ENCODE measurements around the gene LRPAP1. TPM values are rescaled to one million over a fixed set of nuclear protein-coding genes. Genes with fewer than 3 reads are reported as not detected.

The LRPAP1 gene
- polyA plus RNA-seq, 1 of the 3 experiments (the other 2 are of a cell fraction), result 209 TPM

DNA sequence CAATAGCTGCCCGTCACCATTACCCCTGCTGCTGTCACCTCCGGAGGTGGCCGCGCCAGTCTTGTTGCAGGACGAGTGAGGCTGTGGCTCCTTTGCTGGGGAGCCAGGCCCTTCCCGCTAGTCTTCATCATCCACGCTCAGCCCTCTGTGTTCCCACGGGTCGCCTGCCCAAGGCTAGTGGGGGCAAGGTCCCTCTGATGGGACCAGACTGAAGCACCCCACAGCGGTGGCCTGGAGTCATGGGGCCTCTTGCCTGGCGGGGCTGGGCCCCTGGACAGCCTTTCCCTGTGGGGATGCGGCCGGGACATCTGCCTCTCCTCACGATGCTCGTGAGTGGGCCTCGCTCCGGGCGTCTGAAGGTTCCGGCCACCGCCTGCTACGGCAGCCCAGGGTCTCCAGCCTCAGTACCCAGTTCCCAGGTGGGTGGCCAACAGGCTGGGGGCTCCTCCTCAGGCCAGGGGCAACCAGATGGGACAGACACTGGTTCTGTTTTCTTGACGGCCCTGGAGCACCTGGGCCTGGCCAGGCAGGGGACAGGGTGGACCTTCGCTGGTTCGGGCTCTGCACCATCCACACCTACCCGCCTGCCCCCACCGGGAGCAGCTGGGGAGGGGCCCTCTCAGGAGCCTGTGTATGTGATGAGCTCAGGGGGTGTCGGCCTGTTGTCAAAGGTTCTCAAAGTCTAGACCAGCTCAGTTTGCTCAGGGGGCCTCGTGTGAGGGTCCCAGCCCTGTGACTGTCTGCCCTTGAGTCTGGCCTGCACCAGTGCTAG, 36.8 kb downstream of the LRPAP1 start:
- no peak overlapping the region for H2AFZ ChIP-seq (ENCODE audit: low read depth)
- no peak overlapping the region for H3K4me3 ChIP-seq (ENCODE audit: low read depth in 2 of 2, low read length in 1 of 2)
- no peaks in the 10 kb centered on the region for H3K9me2 ChIP-seq
- no peak overlapping the region for H3K9ac ChIP-seq
- no peak for DNase-seq
- no peak overlapping the region for H3K4me2 ChIP-seq
- no peak overlapping the region for H3K27ac ChIP-seq (ENCODE audit: low read depth in 2 of 2, low read length in 1 of 2)
- no peaks in the 10 kb centered on the region for H4K20me1 ChIP-seq (ENCODE audit: insufficient read depth)
- H3K4me1 ChIP-seq (ENCODE audit: control insufficient read depth in 1 of 2, insufficient read depth in 2 of 2, low read depth in 1 of 2, low read length in 1 of 2), result peaks cover 0 to 23% of the 10 kb centered on the region in 2 experiments; a peak in 1 of 4 replicates
- no peaks in the 10 kb centered on the region for H3F3A ChIP-seq (replicated peaks; ENCODE audit: insufficient read depth)
- POLR2A ChIA-PET, result no interaction called here
- no peaks in the 10 kb centered on the region for H3K36me3 ChIP-seq (replicated peaks in 1 of 2; ENCODE audit: control insufficient read depth in 1 of 2, insufficient read depth in 2 of 2, low read length in 1 of 2)
- H3K9me3 ChIP-seq, result no peaks in the 10 kb centered on the region
- TF ChIP-seq EZH2phosphoT487 (IDR thresholded peaks at IDR 0.05; ENCODE audit: borderline replicate concordance, low read depth) (no peak), TCF12 (IDR thresholded peaks at IDR 0.05) (no peak), JUND (IDR thresholded peaks at IDR 0.05) (no peak), RFX5 (IDR thresholded peaks at IDR 0.05; ENCODE audit: low read length) (no peak), GABPA (IDR thresholded peaks at IDR 0.05; ENCODE audit: low read depth) (no peak), RXRA (IDR thresholded peaks at IDR 0.05; ENCODE audit: borderline replicate concordance, low read depth) (no peak), NRF1 (IDR thresholded peaks at IDR 0.05; ENCODE audit: low read depth, low read length) (no peak), RAD21 (IDR thresholded peaks at IDR 0.05; ENCODE audit: low read length) (no peak), TEAD4 (IDR thresholded peaks at IDR 0.05; ENCODE audit: borderline replicate concordance, insufficient read depth) (no peak), FOSL2 (IDR thresholded peaks at IDR 0.05; ENCODE audit: borderline replicate concordance, low read depth) (no peak), FOXM1 (IDR thresholded peaks at IDR 0.05; ENCODE audit: low read depth) (no peak), MEF2A (IDR thresholded peaks at IDR 0.05; ENCODE audit: borderline replicate concordance, low read depth) (no peak), TAF1 (IDR thresholded peaks at IDR 0.05; ENCODE audit: borderline replicate concordance, low read depth, low read length) (no peak), YY1 (IDR thresholded peaks at IDR 0.05; ENCODE audit: low read depth) (no peak), FOXJ3 (CRISPR knock-in tag; IDR thresholded peaks at IDR 0.05) (no peak), NFIC (IDR thresholded peaks at IDR 0.05; ENCODE audit: borderline replicate concordance) (no peak), PBX3 (IDR thresholded peaks at IDR 0.05) (no peak)
- TF ChIP-seq, protein P1, sequence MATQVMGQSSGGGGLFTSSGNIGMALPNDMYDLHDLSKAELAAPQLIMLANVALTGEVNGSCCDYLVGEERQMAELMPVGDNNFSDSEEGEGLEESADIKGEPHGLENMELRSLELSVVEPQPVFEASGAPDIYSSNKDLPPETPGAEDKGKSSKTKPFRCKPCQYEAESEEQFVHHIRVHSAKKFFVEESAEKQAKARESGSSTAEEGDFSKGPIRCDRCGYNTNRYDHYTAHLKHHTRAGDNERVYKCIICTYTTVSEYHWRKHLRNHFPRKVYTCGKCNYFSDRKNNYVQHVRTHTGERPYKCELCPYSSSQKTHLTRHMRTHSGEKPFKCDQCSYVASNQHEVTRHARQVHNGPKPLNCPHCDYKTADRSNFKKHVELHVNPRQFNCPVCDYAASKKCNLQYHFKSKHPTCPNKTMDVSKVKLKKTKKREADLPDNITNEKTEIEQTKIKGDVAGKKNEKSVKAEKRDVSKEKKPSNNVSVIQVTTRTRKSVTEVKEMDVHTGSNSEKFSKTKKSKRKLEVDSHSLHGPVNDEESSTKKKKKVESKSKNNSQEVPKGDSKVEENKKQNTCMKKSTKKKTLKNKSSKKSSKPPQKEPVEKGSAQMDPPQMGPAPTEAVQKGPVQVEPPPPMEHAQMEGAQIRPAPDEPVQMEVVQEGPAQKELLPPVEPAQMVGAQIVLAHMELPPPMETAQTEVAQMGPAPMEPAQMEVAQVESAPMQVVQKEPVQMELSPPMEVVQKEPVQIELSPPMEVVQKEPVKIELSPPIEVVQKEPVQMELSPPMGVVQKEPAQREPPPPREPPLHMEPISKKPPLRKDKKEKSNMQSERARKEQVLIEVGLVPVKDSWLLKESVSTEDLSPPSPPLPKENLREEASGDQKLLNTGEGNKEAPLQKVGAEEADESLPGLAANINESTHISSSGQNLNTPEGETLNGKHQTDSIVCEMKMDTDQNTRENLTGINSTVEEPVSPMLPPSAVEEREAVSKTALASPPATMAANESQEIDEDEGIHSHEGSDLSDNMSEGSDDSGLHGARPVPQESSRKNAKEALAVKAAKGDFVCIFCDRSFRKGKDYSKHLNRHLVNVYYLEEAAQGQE (IDR thresholded peaks at IDR 0.05; ENCODE audit: low read depth, low read length), result no peak
- TF ChIP-seq, protein P2, sequence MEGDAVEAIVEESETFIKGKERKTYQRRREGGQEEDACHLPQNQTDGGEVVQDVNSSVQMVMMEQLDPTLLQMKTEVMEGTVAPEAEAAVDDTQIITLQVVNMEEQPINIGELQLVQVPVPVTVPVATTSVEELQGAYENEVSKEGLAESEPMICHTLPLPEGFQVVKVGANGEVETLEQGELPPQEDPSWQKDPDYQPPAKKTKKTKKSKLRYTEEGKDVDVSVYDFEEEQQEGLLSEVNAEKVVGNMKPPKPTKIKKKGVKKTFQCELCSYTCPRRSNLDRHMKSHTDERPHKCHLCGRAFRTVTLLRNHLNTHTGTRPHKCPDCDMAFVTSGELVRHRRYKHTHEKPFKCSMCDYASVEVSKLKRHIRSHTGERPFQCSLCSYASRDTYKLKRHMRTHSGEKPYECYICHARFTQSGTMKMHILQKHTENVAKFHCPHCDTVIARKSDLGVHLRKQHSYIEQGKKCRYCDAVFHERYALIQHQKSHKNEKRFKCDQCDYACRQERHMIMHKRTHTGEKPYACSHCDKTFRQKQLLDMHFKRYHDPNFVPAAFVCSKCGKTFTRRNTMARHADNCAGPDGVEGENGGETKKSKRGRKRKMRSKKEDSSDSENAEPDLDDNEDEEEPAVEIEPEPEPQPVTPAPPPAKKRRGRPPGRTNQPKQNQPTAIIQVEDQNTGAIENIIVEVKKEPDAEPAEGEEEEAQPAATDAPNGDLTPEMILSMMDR (IDR thresholded peaks at IDR 0.05), result no peak
- TF ChIP-seq, protein P3, sequence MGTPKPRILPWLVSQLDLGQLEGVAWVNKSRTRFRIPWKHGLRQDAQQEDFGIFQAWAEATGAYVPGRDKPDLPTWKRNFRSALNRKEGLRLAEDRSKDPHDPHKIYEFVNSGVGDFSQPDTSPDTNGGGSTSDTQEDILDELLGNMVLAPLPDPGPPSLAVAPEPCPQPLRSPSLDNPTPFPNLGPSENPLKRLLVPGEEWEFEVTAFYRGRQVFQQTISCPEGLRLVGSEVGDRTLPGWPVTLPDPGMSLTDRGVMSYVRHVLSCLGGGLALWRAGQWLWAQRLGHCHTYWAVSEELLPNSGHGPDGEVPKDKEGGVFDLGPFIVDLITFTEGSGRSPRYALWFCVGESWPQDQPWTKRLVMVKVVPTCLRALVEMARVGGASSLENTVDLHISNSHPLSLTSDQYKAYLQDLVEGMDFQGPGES (IDR thresholded peaks at IDR 0.05; ENCODE audit: low read depth, low read length), result no peak
- CTCF ChIA-PET, result interaction anchor here (0.9 to 4.7 kb wide), 4 partner anchors 8 to 17 kb away, joined by 4 to 30 read pairs (median 6); no protein-coding TSS in a partner anchor
- H3K79me2 ChIP-seq (ENCODE audit: insufficient read depth), result no peaks in the 10 kb centered on the region
- WGBS (ENCODE audit: low lambda C conversion rate), result 92% methylated on average over 21 of the region's 28 CpGs
- no peaks in the 10 kb centered on the region for H3K27me3 ChIP-seq (ENCODE audit: insufficient read depth)

Measured in SK-N-SH (cell line).